ENCODE data around the gene GMDS. TPM values are rescaled to one million over a fixed set of nuclear protein-coding genes. Genes with fewer than 3 reads are reported as not detected.

Gene GMDS
- total and polyA plus RNA-seq, 2 of the 4 experiments (the other 2 are of a cell fraction): 7.3 to 21.9 TPM

- H3K14ac ChIP-seq (replicated peaks; ENCODE audit: low read depth, low read length): no peak overlapping the region
- H3K4me3 ChIP-seq (ENCODE audit: insufficient read depth, low read depth, low read length): no peak overlapping the region
- TF ChIP-seq FOS (IDR thresholded peaks at IDR 0.05; ENCODE audit: low read depth, low read length): no peak
- no peak for TF ChIP-seq RFX5 (IDR thresholded peaks at IDR 0.05; ENCODE audit: low read depth, low read length)
- TF ChIP-seq RCOR1 (IDR thresholded peaks at IDR 0.05; ENCODE audit: insufficient replicate concordance, low read length): no peak
- no peak for TF ChIP-seq MAZ (IDR thresholded peaks at IDR 0.05; ENCODE audit: borderline replicate concordance, low read depth, low read length)
- TF ChIP-seq MAFK (IDR thresholded peaks at IDR 0.05; ENCODE audit: low read depth, low read length): no peak
- no peak for TF ChIP-seq RAD21 (IDR thresholded peaks at IDR 0.05; ENCODE audit: low read length)
- TF ChIP-seq NFE2L2 (IDR thresholded peaks at IDR 0.05; ENCODE audit: low read depth, low read length): no peak
- no peak for TF ChIP-seq BHLHE40 (IDR thresholded peaks at IDR 0.05; ENCODE audit: low read depth, low read length)
- no peak for TF ChIP-seq MXI1 (IDR thresholded peaks at IDR 0.05; ENCODE audit: borderline replicate concordance, low read depth, low read length)
- TF ChIP-seq CEBPB (IDR thresholded peaks at IDR 0.05; ENCODE audit: low read depth, low read length): no peak
- no peak overlapping the region for H3K18ac ChIP-seq (ENCODE audit: low read depth, low read length)
- peaks cover 2% of the 10 kb centered on the region for H3K27me3 ChIP-seq (ENCODE audit: control insufficient read depth, insufficient read depth, low read length)
- DNase-seq (no peak), ATAC-seq (ENCODE audit: low read depth) (no peak)
- 100% methylated on average over 2 of the region's 12 CpGs; no CpG with 5 or more reads in 1 of the 2 experiments for WGBS, 2 experiments (ENCODE audit: extremely low coverage in 2 of 2, insufficient read length in 1 of 2)
- H3K79me1 ChIP-seq (ENCODE audit: low read depth in 1 of 2, low read length in 2 of 2): 0 out of 4 replicates have a peak, but pooled peaks cover 4 to 5% of the 10 kb centered on the region in 2 experiments
- no peak overlapping the region for H4K5ac ChIP-seq (ENCODE audit: low read depth, low read length)
- no peak overlapping the region for H4K91ac ChIP-seq (ENCODE audit: insufficient read depth, low read depth, low read length)
- H2BK5ac ChIP-seq (ENCODE audit: low read depth, low read length, poor library complexity, severe bottlenecking): no peak overlapping the region
- H2AFZ ChIP-seq (replicated peaks; ENCODE audit: low read length, poor library complexity): peak overlapping the region; percentile 88
- H2AK9ac ChIP-seq (replicated peaks; ENCODE audit: low read depth, low read length, poor library complexity): no peak overlapping the region
- no peak overlapping the region; the same call in 1 of the 2 replicates for H3K4me2 ChIP-seq (ENCODE audit: low read depth, low read length)
- dilution Hi-C loops (cut with HindIII; ENCODE audit: low sequenced_read_pairs, unreplicated experiment): no loop called here
- H3K4me1 ChIP-seq (ENCODE audit: control insufficient read depth, insufficient read depth, low read length): peaks cover 9% of the 10 kb centered on the region
- H4K20me1 ChIP-seq (ENCODE audit: insufficient read depth, low read length): no peaks in the 10 kb centered on the region
- H3K9ac ChIP-seq (ENCODE audit: low read depth, low read length): no peak overlapping the region
- H3K9me3 ChIP-seq (ENCODE audit: control insufficient read depth, insufficient read depth, low read length): no peaks in the 10 kb centered on the region
- H4K8ac ChIP-seq (ENCODE audit: low read depth in 2 of 2, low read length in 2 of 2): no peak overlapping the region
- no peak overlapping the region for H3K56ac ChIP-seq (ENCODE audit: extremely low read depth, insufficient read depth, low read length)
- intact Hi-C loops (cut with micrococcal nuclease): no loop called here
- no TSS peak for BruUV-seq (replicated peaks)
- no peak overlapping the region for H2BK120ac ChIP-seq (ENCODE audit: low read depth, low read length)
- H3K27ac ChIP-seq (ENCODE audit: insufficient read depth, low read length): no peak overlapping the region
- in situ Hi-C loops (cut with MboI; ENCODE audit: low sequenced_read_pairs): no loop called here
- POLR2A ChIA-PET (ENCODE audit: unreplicated experiment): no interaction called here
- H2BK15ac ChIP-seq (ENCODE audit: low read depth, low read length): no peak overlapping the region
- no peak overlapping the region for H3K4ac ChIP-seq (ENCODE audit: low read depth, low read length)
- no peak overlapping the region for H2BK20ac ChIP-seq (ENCODE audit: low read depth, low read length)
- peaks cover 2% of the 10 kb centered on the region; the same call in 1 of the 2 replicates for H3K36me3 ChIP-seq (ENCODE audit: control insufficient read depth, insufficient read depth, low read length)
- no peak overlapping the region for H3K23ac ChIP-seq (ENCODE audit: low read depth, low read length)
- CTCF ChIA-PET: interaction anchor here (1.0 kb wide), 1 partner anchor 12 kb away, joined by 3 read pairs; no protein-coding TSS in a partner anchor
- no peak overlapping the region for H2AK5ac ChIP-seq (ENCODE audit: low read depth, low read length)
- no peaks in the 10 kb centered on the region for H3K9me1 ChIP-seq (ENCODE audit: insufficient read depth, low read length)
Measured at GRCh38 chr6:1623769-1624057, 621.7 kb downstream of the GMDS start.
